Endothelial cell of umbilical vein (primary cell): Measurements from ENCODE around the gene CEMIP.

Experiments used
- CTCF ChIP-seq, 2 donors: IDR thresholded peaks; 1 replicate in 1 of 2; 2 replicates in 1 of 2; pipeline ENCODE4 v1.5.1; 2011; ENCODE audit warnings: low read length in 2 of 2, mild to moderate bottlenecking in 2 of 2, moderate library complexity in 2 of 2, control low read depth in 1 of 2, inconsistent platforms in 1 of 2, low read depth in 1 of 2; ENCODE audit not compliant: insufficient read depth in 1 of 2; ENCODE audit errors: extremely low read depth in 1 of 2
- EZH2 ChIP-seq: IDR thresholded peaks from 2 replicates; pipeline ENCODE4 v1.6.1; 2012; ENCODE audit warnings: borderline replicate concordance, low read depth, mild to moderate bottlenecking, moderate library complexity, low read length, inconsistent platforms; ENCODE audit not compliant: severe bottlenecking
- GATA2 ChIP-seq: IDR thresholded peaks from 2 replicates; pipeline ENCODE4 v1.7.0; 2011; ENCODE audit warnings: low read depth, mild to moderate bottlenecking, moderate library complexity, mixed read lengths, low read length; ENCODE audit not compliant: insufficient read length, insufficient read depth
- JUN ChIP-seq: IDR thresholded peaks from 2 replicates; pipeline ENCODE4 v1.6.1; 2011; ENCODE audit warnings: borderline replicate concordance, low read depth; ENCODE audit not compliant: insufficient read length, insufficient read depth
- MAX ChIP-seq: IDR thresholded peaks from 2 replicates; pipeline ENCODE4 v1.6.1; 2011; ENCODE audit not compliant: insufficient read depth, insufficient read length
- MYC ChIP-seq: IDR thresholded peaks from one replicate; pipeline ENCODE4 v1.6.1; 2011; ENCODE audit warnings: mild to moderate bottlenecking, low read depth, low read length
- POLR2A ChIP-seq: IDR thresholded peaks from 2 replicates; pipeline ENCODE4 v1.6.1; 2012; ENCODE audit warnings: low read depth, mild to moderate bottlenecking, control low read depth, low read length
- POLR2AphosphoS5 ChIP-seq: IDR thresholded peaks from 2 replicates; pipeline ENCODE4 v1.6.1; 2012; ENCODE audit warnings: low read depth, mild to moderate bottlenecking, control low read depth, low read length, moderate library complexity; ENCODE audit not compliant: insufficient read depth

- TF ChIP-seq CTCF (IDR thresholded peaks at IDR 0.05; ENCODE audit: extremely low read depth in 1 of 2, insufficient read depth in 1 of 2, low read depth in 1 of 2, low read length in 2 of 2) (no peak), POLR2A (no peak), POLR2AphosphoS5 (no peak), MYC (no peak), MAX (no peak), EZH2 (no peak), JUN (no peak), GATA2 (no peak)
Measured at GRCh38 chr15:80785811-80786354, 6.7 kb downstream of the CEMIP start.
